HepG2 (cell line): ENCODE measurements around the gene RBM47.
"Not testable (repeated sequence)": the region's sequence is repeated elsewhere in the genome, so short reads cannot be mapped to it uniquely, and the experiment has no call there.

Experiments used
- CREM ChIP-seq, 2 experiments: sonication (generic) in 1 of 2; formaldehyde crosslinking in 1 of 2; IDR thresholded peaks; 2 replicates each; pipeline versions ENCODE4 v1.4.0 to v1.6.1; 2016 to 2020; ENCODE audit warnings: antibody characterized with exemption in 1 of 2, mild to moderate bottlenecking in 1 of 2, missing genetic modification reagents in 1 of 2
- MNT ChIP-seq: fragments of 450-650 bp; IDR thresholded peaks from 2 replicates; pipeline ENCODE4 v1.6.1; 2016
- PHF5A ChIP-seq: IDR thresholded peaks from one replicate; pipeline ENCODE4 v1.6.1; 2018; ENCODE audit warnings: low read depth, missing genetic modification reagents; ENCODE audit not compliant: unreplicated experiment
- ZNF496 ChIP-seq: sonication (generic); formaldehyde crosslinking; IDR thresholded peaks from 2 replicates; pipeline ENCODE4 v1.8.1; 2023; ENCODE audit warnings: mild to moderate bottlenecking, moderate library complexity, missing genetic modification reagents; ENCODE audit not compliant: insufficient replicate concordance
- ZNF777 ChIP-seq: sonication (generic); formaldehyde crosslinking; IDR thresholded peaks from 2 replicates; pipeline ENCODE4 v1.4.0; 2020; ENCODE audit warnings: missing genetic modification reagents

- TF ChIP-seq CREM (IDR thresholded peaks at IDR 0.05); CREM (CRISPR knock-in tag; IDR thresholded peaks at IDR 0.05); MNT; ZNF496; PHF5A (CRISPR knock-in tag); ZNF777 (CRISPR knock-in tag): not testable (repeated sequence)
Measured at GRCh38 chr4:40628407-40628806, 1.3 kb downstream of the RBM47 start.
